Measurements from ENCODE around the gene CEACAM5.

GRCh38 chr19:41758846-41759245 lies 50.4 kb downstream of the CEACAM5 start:
- TF ChIP-seq EP300 (IDR thresholded peaks at IDR 0.05) (no peak), CTCF (IDR thresholded peaks at IDR 0.05) (no peak), POLR2A (IDR thresholded peaks at IDR 0.05) (no peak), POLR2AphosphoS5 (IDR thresholded peaks at IDR 0.05) (no peak)
